SU-DHL-6 (cell line): ENCODE measurements around the gene TIFAB.

ENCODE experiments used
- H2AFZ ChIP-seq: fragments of 200-600 bp; sonication (generic); 2 replicates; pipeline ENCODE4 v1.6.1; 2014; ENCODE audit warnings: low read depth, mild to moderate bottlenecking, moderate library complexity, mixed read lengths, antibody characterized with exemption, low read length; ENCODE audit not compliant: severe bottlenecking
- H3F3A ChIP-seq: fragments of 200-600 bp; shearing (Covaris generic); 2 replicates; pipeline ENCODE4 v1.6.0; 2016; ENCODE audit warnings: antibody characterized with exemption, mild to moderate bottlenecking; ENCODE audit not compliant: insufficient read depth
- H3K27ac ChIP-seq: fragments of 200-600 bp; sonication (generic); 2 replicates; pipeline ENCODE4 v1.5.1; 2016; ENCODE audit warnings: low read depth, mild to moderate bottlenecking, low read length, moderate library complexity, mixed read lengths
- H3K27me3 ChIP-seq: fragments of 200-600 bp; sonication (generic), shearing (Covaris generic); 2 replicates; pipeline ENCODE4 v1.6.0; 2014; ENCODE audit warnings: mild to moderate bottlenecking, low read length
- H3K36me3 ChIP-seq: fragments of 200-600 bp; sonication (generic); 2 replicates; pipeline ENCODE4 v1.6.1; 2014; ENCODE audit warnings: mild to moderate bottlenecking, low read length, mixed read lengths
- H3K4me2 ChIP-seq: fragments of 300-600, 200-600 bp; shearing (Covaris generic), sonication (generic); 2 replicates; pipeline ENCODE4 v1.6.0; 2014; ENCODE audit warnings: low read length, low read depth, mild to moderate bottlenecking; ENCODE audit not compliant: poor library complexity, severe bottlenecking
- H3K4me3 ChIP-seq: fragments of 200-600 bp; sonication (generic); 2 replicates; pipeline ENCODE4 v1.5.1; 2014; ENCODE audit warnings: antibody characterized with exemption, low read length, mild to moderate bottlenecking, mixed read lengths; ENCODE audit not compliant: insufficient read depth, poor library complexity, severe bottlenecking
- H3K79me2 ChIP-seq: fragments of 200-600 bp; sonication (generic); 2 replicates; pipeline ENCODE4 v1.6.1; 2014; ENCODE audit warnings: mild to moderate bottlenecking, low read length, moderate library complexity; ENCODE audit not compliant: insufficient read depth
- H3K9ac ChIP-seq: fragments of 200-600 bp; sonication (generic); 2 replicates; pipeline ENCODE4 v1.7.0; 2014; ENCODE audit warnings: mild to moderate bottlenecking, low read length
- H3K9me2 ChIP-seq: fragments of 200-600 bp; sonication (generic); replicated peaks from 2 replicates; pipeline ENCODE4 v1.6.1; 2014; ENCODE audit warnings: low read length; ENCODE audit not compliant: insufficient read depth
- H3K9me3 ChIP-seq: fragments of 200-600 bp; sonication (generic); 2 replicates; pipeline ENCODE4 v1.6.1; 2014; ENCODE audit warnings: low read length, mixed read lengths; ENCODE audit not compliant: insufficient read depth
- H4K20me1 ChIP-seq: fragments of 200-600 bp; sonication (generic); 2 replicates; pipeline ENCODE4 v1.6.1; 2014; ENCODE audit warnings: low read depth, mild to moderate bottlenecking, antibody characterized with exemption, low read length, moderate library complexity, mixed read lengths
- EZH2phosphoT487 ChIP-seq: fragments of 200-600 bp; sonication (generic), shearing (Covaris generic); conservative IDR thresholded peaks from 2 replicates; pipeline ENCODE4 v1.6.1; 2018; ENCODE audit warnings: mild to moderate bottlenecking, antibody characterized with exemption, low read length, moderate library complexity, mixed read lengths
- TF ChIP-seq, protein P1 (sequence below): fragments of 200-600 bp; sonication (generic); IDR thresholded peaks from one replicate; pipeline ENCODE4 v1.5.1; 2017; ENCODE audit warnings: antibody characterized with exemption, mild to moderate bottlenecking, low read length, moderate library complexity; ENCODE audit not compliant: insufficient read depth, poor library complexity, severe bottlenecking

The TIFAB gene

DNA sequence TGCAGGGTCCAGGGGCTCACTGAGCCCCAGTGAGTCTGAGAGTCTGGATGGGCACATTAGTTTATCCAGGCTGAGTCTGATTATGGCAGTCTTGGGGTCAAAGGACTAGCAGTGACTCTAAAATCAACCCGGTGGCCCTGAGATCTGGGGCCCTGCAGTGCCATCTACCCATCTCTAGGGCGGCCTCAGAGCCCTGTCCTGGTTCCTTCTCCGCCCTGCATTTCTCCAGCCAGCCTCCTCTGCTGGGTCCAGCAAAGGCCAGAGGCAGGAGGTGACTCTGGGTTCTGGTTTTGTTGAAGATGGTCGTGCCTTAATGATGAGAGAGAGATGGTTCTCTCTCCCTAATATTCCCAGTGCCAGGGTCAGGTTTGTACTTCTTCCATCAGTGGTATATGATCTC, 20.0 kb downstream of the TIFAB start:
- Histone ChIP-seq H3K27me3 (no peaks in the 10 kb centered on the region), H3F3A (no peaks in the 10 kb centered on the region), H3K9me3 (peaks cover 12% of the 10 kb centered on the region; the same call in 1 of the 2 replicates), H3K9me2 (no peaks in the 10 kb centered on the region), H3K27ac (no peak overlapping the region), H2AFZ (no peak overlapping the region), H3K4me2 (no peak overlapping the region), H3K9ac (no peak overlapping the region), H3K4me3 (no peak overlapping the region), H3K36me3 (no peaks in the 10 kb centered on the region), H3K79me2 (no peaks in the 10 kb centered on the region), H4K20me1 (no peaks in the 10 kb centered on the region)
- TF ChIP-seq, protein P1, sequence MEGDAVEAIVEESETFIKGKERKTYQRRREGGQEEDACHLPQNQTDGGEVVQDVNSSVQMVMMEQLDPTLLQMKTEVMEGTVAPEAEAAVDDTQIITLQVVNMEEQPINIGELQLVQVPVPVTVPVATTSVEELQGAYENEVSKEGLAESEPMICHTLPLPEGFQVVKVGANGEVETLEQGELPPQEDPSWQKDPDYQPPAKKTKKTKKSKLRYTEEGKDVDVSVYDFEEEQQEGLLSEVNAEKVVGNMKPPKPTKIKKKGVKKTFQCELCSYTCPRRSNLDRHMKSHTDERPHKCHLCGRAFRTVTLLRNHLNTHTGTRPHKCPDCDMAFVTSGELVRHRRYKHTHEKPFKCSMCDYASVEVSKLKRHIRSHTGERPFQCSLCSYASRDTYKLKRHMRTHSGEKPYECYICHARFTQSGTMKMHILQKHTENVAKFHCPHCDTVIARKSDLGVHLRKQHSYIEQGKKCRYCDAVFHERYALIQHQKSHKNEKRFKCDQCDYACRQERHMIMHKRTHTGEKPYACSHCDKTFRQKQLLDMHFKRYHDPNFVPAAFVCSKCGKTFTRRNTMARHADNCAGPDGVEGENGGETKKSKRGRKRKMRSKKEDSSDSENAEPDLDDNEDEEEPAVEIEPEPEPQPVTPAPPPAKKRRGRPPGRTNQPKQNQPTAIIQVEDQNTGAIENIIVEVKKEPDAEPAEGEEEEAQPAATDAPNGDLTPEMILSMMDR: no peak
- TF ChIP-seq EZH2phosphoT487: no peak

DNA sequence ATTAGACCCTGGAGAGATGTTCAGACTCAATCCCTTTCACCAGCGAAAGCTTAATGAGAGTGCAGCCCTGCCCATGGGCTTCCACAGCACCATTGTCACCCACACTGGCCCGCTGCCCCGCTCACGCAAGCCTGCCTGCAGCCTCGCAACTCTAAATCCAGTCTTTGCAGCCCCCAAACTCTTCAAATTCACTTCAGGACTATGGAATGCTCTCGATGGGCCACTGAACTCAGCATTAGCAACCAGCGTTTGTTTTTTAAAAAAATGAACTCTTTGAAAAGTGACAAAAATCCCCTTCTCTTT, 22.1 kb downstream of the TIFAB start:
- H3K27ac ChIP-seq: no peak overlapping the region
- H3K9me2 ChIP-seq: no peaks in the 10 kb centered on the region
- H3K9me3 ChIP-seq: peaks cover 12% of the 10 kb centered on the region; the same call in 1 of the 2 replicates
- no peak overlapping the region for H3K4me3 ChIP-seq
- H3K27me3 ChIP-seq: no peaks in the 10 kb centered on the region
- no peak overlapping the region for H3K4me2 ChIP-seq
- no peaks in the 10 kb centered on the region for H3K36me3 ChIP-seq
- H3F3A ChIP-seq: no peaks in the 10 kb centered on the region
- H2AFZ ChIP-seq: no peak overlapping the region
- H4K20me1 ChIP-seq: no peaks in the 10 kb centered on the region
- no peak for TF ChIP-seq EZH2phosphoT487
- TF ChIP-seq, protein P1: no peak
- no peaks in the 10 kb centered on the region for H3K79me2 ChIP-seq
- H3K9ac ChIP-seq: no peak overlapping the region

DNA sequence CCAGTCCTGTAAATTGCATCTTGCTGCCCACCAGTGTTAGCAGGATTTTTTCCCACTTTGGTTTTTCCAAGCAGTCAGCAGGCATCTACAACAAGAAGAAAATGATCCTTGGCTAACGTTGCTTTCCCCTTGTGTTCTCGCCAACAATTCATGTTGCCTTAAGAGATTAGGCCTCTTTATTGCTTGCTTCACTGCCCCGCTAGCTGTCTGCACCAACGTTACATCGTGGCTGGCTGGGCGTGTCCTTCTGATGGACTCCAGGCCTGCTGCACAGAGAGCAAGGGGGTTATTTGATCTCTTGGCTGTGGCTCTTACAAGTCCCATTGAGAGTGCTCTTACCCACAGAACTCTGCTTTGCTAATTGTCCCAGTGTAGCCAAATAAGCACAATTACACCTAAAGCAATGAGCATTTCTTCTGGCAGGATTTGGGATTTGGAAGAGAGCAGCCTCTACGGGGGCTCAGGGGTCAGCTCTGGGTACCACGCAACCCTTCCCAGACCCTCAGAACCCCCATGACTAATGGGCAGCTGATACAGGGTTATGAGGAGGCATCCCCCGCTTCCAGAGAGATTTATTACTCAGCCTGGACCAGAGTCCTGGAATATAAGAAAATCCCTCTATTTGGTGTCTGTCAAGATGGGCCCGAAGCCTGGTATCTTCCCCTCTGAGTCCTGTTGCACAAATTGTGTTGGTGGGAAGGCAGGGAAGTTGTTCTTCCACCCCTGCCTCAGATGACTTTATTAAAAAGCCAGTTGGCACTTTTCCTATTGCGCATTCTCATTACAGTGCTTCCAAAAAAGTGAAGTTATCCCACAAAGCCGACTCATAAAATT, 22.6 kb downstream of the TIFAB start:
- H3K9ac ChIP-seq: no peak overlapping the region
- H3K79me2 ChIP-seq: no peaks in the 10 kb centered on the region
- H3K27me3 ChIP-seq: no peaks in the 10 kb centered on the region
- no peak overlapping the region for H3K27ac ChIP-seq
- H3K9me3 ChIP-seq: peaks cover 12% of the 10 kb centered on the region; the same call in 1 of the 2 replicates
- H2AFZ ChIP-seq: no peak overlapping the region
- H3K4me3 ChIP-seq: no peak overlapping the region
- H3K9me2 ChIP-seq: no peaks in the 10 kb centered on the region
- no peaks in the 10 kb centered on the region for H3K36me3 ChIP-seq
- no peak for TF ChIP-seq EZH2phosphoT487
- TF ChIP-seq, protein P1: no peak
- no peaks in the 10 kb centered on the region for H3F3A ChIP-seq
- H4K20me1 ChIP-seq: no peaks in the 10 kb centered on the region
- no peak overlapping the region for H3K4me2 ChIP-seq
